ENCODE data around the gene FGF12. TPM values are rescaled to one million over a fixed set of nuclear protein-coding genes. Genes with fewer than 3 reads are reported as not detected.

Gene FGF12
- polyA plus RNA-seq, 4 donors, result 4.6 to 12.8 (median 9.1) TPM

DNA sequence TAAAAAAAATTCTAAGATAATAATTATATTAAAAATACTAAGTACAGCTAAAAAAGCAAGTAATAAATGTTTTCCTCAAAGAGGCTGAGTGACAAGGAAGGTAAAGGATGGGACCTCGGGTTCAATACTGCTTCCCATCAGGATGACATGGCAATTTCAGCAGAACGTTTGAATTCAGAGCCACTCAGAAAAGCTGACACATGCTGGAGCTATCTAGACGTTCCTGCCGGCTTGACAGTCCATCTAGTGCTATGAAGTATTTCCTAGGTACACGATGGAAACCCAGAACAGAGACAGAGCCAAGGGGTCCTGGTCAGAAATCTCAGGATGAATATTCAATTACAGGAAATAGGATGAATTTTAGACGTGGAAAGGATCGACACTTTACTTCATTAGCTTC, 361.8 kb downstream of the FGF12 start:
- DNase-seq (ENCODE audit: low read depth in 4 of 4, low spot score in 3 of 4), result no peak

DNA sequence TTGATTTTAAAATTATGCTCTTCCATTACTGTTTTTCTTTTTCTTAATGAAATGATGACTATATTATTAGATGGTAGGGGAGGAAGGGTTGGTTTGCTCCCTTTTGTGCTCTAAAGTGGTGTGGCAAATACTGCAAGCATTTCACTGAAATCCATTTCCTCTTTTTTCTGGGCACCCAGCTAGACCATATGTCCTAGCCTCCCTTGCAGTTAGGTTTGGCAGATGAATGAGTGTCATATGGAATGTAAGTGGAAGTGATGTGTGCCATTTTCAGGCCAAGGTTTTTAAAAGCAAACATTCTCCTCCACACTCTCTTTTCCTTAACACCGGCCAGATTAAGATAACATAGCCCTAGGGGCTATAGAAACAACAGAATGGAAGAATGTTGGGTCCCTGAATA, 363.0 kb downstream of the FGF12 start:
- no peak for DNase-seq (ENCODE audit: low read depth in 4 of 4, low spot score in 3 of 4)

DNA sequence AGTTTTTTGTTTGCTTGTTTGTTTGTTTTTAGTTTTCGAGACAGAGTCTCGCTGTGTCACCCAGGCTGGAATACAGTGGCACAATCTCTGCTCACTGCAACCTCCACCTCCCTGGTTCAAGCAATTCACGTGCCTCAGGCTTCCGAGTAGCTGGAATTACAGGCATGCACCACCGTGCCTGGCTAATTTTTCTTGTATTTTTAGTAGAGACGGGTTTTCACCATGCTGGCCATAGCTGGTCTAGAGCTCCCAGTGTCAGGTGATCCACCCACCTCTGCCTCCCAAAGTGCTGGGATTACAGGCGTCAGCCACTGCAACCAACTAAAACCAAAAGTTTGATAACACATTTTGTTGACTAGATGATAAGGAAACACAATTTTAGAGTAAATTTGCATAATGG, 372.7 kb downstream of the FGF12 start:
- no peak for DNase-seq (ENCODE audit: low read depth in 4 of 4, low spot score in 3 of 4)

DNA sequence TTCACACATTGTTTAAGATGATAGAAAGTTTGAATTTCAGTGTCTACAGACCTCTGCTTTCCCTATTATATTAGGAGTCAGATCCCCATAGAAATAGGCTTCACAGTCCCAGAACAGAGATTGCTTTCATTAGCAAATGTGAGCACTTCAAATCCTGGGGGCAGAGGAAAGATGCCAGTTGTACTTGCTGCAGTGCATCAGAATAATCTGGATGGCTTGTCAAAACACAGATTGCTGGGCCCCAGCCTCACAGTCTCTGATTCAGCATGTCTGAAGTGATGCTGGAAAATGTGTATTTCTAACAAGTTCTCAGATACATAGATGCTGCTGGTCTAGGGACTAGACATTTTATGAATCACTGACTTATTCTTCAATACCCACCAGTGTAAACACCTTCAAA, 375.2 kb downstream of the FGF12 start:
- no peak for DNase-seq (ENCODE audit: low read depth in 4 of 4, low spot score in 3 of 4)

DNA sequence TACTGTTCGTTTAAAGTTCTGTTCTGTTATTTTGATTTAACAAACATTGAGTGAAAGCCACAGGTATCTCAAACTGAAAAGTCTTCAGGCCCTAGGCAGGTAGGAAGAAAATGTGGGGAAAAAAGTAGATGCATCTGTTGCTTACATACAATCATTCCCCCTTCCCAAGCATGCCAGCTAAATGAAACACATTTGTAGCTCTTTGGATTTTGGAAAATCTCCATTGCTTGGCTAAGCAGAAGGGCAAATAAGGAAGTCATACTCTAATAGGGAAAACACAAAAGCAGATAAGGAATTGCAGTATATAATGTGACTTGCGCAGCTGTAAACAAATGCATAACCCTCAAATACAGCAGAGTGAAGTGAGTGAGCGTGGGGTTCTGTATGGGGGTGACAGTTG, 375.9 kb downstream of the FGF12 start:
- no peak for DNase-seq (ENCODE audit: low read depth in 4 of 4, low spot score in 3 of 4)

DNA sequence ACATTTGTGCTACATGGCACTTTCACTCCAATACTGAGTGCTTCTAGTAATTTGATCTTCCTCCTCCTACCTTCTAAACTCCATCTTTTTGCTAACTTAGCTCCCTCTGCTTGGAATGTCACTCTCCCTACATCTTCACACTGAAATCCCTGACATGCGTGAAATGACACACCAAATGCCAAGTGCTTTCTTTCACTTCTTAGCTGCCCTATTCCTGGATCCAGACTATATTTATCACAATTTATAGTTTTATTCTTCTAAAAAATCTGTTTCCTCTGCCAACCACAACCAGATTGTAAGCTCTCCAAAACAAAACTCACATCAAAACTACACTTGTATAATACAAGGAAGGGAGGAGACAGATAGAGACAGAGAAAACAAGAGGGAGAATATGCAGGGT, 387.3 kb downstream of the FGF12 start:
- DNase-seq (ENCODE audit: low read depth in 4 of 4, low spot score in 3 of 4), result no peak

GRCh38 chr3:192339214-192339613, 388.1 kb downstream of the FGF12 start:
- DNase-seq (ENCODE audit: low read depth in 4 of 4, low spot score in 3 of 4), result no peak

DNA sequence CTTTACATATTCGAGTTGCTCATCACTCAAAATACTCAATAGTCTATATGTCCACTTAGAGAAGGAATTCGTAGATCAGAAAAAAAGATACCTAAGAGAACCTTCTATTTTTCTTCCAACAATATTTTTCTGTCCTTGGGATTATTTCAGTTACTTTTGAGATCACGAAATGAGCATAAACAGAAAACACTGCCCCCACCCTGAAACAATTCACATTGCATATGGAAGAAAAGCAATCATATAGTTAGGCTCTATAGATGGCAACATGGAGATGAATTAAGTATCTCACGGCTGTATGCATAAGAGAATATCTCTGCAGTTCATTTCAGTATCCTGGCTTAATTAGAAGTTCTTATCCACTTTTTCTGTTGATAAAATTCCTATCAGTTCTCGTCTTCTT, 391.1 kb downstream of the FGF12 start:
- no peak for DNase-seq (ENCODE audit: low read depth in 4 of 4, low spot score in 3 of 4)

- no peak for DNase-seq (ENCODE audit: low read depth in 4 of 4, low spot score in 3 of 4)
These were observed 394.7 kb downstream of the FGF12 start for GRCh38 chr3:192332386-192333291.

- no peak for DNase-seq (ENCODE audit: low read depth in 4 of 4, low spot score in 3 of 4)
These were observed 395.5 kb downstream of the FGF12 start for GRCh38 chr3:192331749-192332385.

DNA sequence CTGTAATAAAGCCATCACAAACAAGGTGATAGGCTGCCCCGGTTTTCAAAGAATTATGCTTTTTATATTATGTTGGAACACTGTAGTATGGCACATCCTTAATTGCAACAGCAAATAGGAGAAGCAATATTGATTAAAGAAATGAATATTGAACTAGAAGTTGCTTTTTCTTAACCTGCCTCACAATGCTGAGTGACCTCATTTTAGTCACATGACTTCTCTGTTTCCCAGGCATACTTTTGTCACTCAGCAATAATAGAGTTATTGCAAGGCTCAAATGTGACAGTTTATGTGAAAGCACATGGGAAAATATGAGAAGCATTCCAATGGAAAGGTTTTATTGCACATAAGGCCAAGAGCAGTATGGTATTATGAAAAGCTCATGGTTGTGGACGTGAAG, 400.7 kb downstream of the FGF12 start:
- DNase-seq (ENCODE audit: low read depth in 4 of 4, low spot score in 3 of 4), result no peak

DNA sequence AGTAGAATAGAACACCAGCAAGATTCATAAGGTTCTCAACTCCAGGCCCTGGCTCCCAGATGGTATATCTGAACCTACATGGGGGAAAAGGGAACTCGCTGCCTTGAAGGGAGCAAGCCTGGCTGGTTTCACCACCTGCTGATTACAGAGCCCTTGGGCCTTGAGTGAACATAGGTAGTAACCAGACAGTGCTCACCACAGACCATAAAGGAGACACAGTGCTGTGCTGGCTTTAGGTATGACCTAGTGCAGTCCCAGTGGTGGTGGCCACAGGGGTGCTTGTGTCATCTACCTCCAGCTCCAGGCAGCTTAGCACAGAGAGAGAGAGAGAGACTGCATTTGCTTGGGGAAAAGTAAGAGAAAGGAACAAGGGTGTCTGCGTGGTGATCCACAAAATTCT, 409.8 kb downstream of the FGF12 start:
- no peak for DNase-seq (ENCODE audit: low read depth in 4 of 4, low spot score in 3 of 4)

- no peak for DNase-seq (ENCODE audit: low read depth in 4 of 4, low spot score in 3 of 4)
These were observed 413.7 kb downstream of the FGF12 start for GRCh38 chr3:192313605-192314004.

- no peak for DNase-seq (ENCODE audit: low read depth in 4 of 4, low spot score in 3 of 4)
These were observed 419.7 kb downstream of the FGF12 start for GRCh38 chr3:192307631-192308030.

DNA sequence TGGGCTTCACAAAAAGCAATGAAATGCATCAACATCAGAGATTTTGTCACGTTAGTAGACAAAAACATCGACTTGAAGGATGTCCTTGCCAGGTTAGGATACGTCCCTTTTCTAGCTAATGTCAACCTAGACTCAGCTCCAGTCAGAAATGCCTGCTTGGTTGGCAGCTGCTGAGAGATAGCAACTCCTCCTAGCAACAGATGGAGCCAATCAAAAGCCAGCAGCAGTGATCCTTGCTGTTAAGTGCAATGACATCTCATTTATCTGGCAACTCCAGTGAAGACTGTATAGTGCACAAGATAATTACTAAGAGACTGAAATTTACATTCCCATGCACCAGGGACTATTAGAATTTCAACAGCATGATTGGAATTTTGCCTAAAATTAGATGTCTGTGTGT, 424.1 kb downstream of the FGF12 start:
- no peak for DNase-seq (ENCODE audit: low read depth in 4 of 4, low spot score in 3 of 4)

GRCh38 chr3:192302721-192303120, 424.6 kb downstream of the FGF12 start:
- DNase-seq (ENCODE audit: low read depth in 4 of 4, low spot score in 3 of 4), result no peak

DNA sequence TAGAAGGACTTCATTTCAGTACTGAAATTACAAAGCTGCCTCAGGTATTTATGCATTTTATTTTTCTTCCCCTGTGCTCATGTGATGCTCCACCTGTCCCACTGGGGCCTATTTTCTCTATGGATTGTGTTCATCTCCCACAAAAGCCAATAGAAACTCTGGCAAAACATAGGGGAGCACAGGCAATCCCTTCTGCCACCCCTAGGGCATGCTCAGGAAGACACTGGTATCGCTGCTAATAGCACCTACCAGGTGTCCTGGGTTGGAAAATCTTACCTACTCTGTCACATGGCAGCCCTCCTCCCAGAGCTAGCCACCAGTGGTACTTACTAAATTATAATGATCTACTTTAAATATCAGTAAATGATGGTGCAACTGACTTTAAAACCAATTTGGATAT, 427.4 kb downstream of the FGF12 start:
- no peak for DNase-seq (ENCODE audit: low read depth in 4 of 4, low spot score in 3 of 4)

DNA sequence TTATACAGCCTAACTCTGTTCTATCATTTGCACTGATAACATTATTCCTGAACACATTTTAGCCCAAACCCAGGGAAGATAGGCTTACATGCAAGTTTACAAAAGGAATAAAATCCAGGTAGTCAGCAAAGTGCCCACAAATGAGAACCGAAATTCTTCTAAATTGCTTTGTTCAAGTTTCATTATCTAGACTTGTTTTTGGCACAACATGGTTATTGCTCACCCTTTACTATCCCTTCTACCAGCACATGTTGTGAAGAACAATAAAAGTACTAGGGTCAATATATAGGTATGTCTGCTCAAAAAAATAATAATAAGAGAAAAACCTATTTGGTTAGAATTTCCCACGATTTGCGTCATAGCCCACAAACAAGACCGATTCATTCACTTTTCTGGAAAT, 430.5 kb downstream of the FGF12 start:
- no peak for DNase-seq (ENCODE audit: low read depth in 4 of 4, low spot score in 3 of 4)

DNA sequence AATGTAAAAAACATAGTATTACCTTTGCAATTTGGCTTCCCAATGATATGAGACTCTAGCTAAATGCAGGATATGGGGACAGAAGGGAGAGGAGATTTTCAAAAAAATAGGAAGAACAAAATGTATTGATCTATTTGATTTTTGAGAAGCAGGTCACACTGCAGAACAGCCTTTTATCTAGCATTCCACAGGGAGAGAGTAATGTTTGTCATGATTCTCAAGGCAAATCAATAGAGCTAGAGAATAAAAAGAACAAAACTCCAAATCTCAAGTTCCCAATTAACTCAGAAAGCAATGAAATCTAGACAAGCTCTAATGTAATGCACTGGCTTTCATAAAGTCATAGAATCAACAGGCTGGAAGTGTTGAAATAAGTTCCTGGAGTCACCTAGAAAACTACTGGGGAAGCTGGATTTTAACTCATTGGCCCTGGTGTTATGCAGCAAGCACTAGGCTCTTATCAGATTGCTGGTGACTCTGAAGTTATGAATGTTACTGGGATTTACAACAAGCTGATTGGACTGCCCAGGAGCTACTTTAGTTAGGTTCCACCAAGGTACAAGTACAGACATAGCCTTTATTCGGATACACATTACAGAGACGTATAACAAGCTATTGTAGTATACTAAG, 442.8 kb downstream of the FGF12 start:
- no peak for DNase-seq (ENCODE audit: low read depth in 4 of 4, low spot score in 3 of 4)

DNA sequence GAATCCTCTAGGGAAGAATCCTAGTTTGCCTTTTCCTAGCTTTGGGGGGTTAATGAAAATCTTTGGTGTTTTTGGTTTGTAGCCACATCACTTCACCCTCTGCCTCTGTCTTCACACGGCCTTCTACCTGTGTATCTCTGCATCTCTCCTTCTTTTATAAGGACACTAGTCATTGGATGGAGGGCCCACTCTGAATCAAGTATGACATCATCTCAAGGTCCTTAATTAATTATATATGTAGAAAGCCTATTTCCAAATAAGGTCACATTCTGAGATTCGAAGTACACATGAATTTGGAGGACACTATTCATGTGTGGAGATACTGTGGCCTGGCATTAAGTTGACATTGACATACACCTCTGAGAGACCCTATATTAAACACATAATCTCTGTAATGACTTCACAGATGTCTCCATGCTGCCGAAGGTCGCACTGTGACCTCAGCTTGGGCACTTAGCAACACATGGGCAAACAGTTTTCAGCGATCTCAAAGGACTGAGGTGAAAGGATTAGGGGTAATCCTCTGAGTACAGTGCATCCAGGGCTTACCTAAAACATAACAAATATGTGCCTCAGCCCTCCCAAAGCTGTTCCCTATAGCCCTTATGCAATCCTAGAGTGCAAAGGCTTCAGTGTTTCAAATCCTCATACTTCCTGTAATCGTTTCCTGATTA, 446.0 kb downstream of the FGF12 start:
- no peak for DNase-seq (ENCODE audit: low read depth in 4 of 4, low spot score in 3 of 4)

GRCh38 chr3:192279664-192280063, 447.7 kb downstream of the FGF12 start:
- no peak for DNase-seq (ENCODE audit: low read depth in 4 of 4, low spot score in 3 of 4)
